ENCODE measurements around the gene PRR12. TPM values are rescaled to one million over a fixed set of nuclear protein-coding genes. Genes with fewer than 3 reads are reported as not detected.

PRR12 gene
- total and polyA plus RNA-seq, 11 donors: 8.0 to 20.0 (median 14.2) TPM

GRCh38 chr19:49635530-49636232 is 44.7 kb downstream of the PRR12 start:
- ATAC-seq: no peak
- Histone ChIP-seq H3K27me3 (no peaks in the 10 kb centered on the region), H3K4me3 (no peak overlapping the region), H3K36me3 (peaks cover 0 to 23% (median 12%) of the 10 kb centered on the region in 9 donors), H3K4me1 (peaks cover 0 to 60% (median 38%) of the 10 kb centered on the region in 12 donors), H3K9me3 (no peaks in the 10 kb centered on the region), H3K27ac (peak overlapping the region in 10 of 12 donors; percentile 26 to 61 (median 54))
- no peak for DNase-seq
- no peak for TF ChIP-seq POLR2A (IDR thresholded peaks at IDR 0.05)
- peak in 1 of 12 donors; percentile 5 for TF ChIP-seq CTCF (IDR thresholded peaks at IDR 0.05)
- intact Hi-C loops (cut with DNase I): loop anchor here in 5 of 10 donors (5.0 kb wide), 2 partner anchors 38 to 43 kb away; partner anchors contain the start of gene PRR12 (in 4 of the 5)
- 33 to 51% (median 41%) methylated on average over 24 of the region's 24 CpGs for WGBS, 4 donors

DNA sequence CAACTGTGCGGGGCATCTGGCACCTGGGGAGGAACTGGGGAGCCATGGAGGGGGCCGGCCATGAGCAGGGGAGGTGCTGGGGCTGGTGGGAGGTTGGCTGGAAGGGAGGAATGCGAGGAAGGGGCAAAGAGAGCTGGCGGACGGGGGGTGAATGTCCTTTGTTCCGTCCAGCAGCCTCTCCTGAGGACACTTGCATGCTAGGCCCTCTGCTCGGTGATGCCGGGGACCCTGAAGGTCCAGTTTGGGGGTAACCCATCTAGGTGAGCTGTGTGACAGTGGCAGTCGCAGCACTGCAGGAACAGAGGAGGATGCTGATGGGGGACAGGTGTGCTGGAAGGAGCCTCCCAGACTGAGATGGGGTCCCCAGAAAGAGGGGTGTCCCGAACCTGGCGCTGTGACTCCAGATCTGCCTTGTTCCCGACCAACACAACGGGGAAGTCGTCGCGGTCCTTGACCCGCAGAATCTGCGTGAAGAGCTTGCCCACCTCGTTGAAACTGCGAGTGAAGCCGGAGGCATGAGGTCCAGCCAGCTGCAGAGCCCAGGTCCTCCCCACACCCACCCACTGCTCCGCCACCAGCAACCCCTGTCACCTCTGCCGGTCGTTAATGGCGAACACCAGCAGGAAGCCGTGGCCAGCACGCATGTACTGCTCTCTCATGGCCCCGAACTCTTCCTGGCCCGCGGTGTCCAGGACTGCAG is 45.4 kb downstream of the PRR12 start:
- Histone ChIP-seq H3K4me3 (no peak overlapping the region), H3K27me3 (no peaks in the 10 kb centered on the region), H3K27ac (peak overlapping the region in 5 of 12 donors; percentile 11 to 61 (median 55)), H3K36me3 (peaks cover 0 to 23% (median 12%) of the 10 kb centered on the region in 9 donors), H3K9me3 (no peaks in the 10 kb centered on the region), H3K4me1 (peaks cover 0 to 56% (median 37%) of the 10 kb centered on the region in 12 donors)
- intact Hi-C loops (cut with DNase I): loop anchor here in 5 of 10 donors (5.0 kb wide), 2 partner anchors 39 to 44 kb away; partner anchors contain the start of gene PRR12 (in 4 of the 5)
- ATAC-seq: no peak
- WGBS, 4 donors: 79 to 85% (median 80%) methylated on average over 24 to 30 of the region's 30 CpGs
- no peak for DNase-seq
- TF ChIP-seq CTCF (IDR thresholded peaks at IDR 0.05) (no peak), POLR2A (IDR thresholded peaks at IDR 0.05) (no peak)

GRCh38 chr19:49637821-49638738 is 47.1 kb downstream of the PRR12 start:
- Histone ChIP-seq H3K9me3 (no peaks in the 10 kb centered on the region), H3K27ac (peak overlapping the region; percentile 96 to 100 (median 99)), H3K4me1 (peaks cover under 1 to 57% (median 41%) of the 10 kb centered on the region in 12 donors), H3K27me3 (no peaks in the 10 kb centered on the region), H3K4me3 (peak overlapping the region; percentile 18 to 100 (median 92)), H3K36me3 (peaks cover 0 to 23% (median 12%) of the 10 kb centered on the region in 9 donors)
- WGBS, 4 donors: 9 to 18% (median 12%) methylated on average over 18 to 19 of the region's 19 CpGs
- DNase-seq (peak; percentile 92 to 95 (median 94)), ATAC-seq (peak in 3 of 4 donors; percentile 7 to 17 (median 13))
- intact Hi-C loops (cut with DNase I): loop anchor here in 7 of 10 donors (2.0 to 5.0 kb wide), 4 partner anchors 41 to 47 kb away; partner anchors contain the start of gene PRR12 (in 5 of the 7)
- peak in 1 of 2 donors; percentile 60 for TF ChIP-seq POLR2A (IDR thresholded peaks at IDR 0.05)
- no peak for TF ChIP-seq CTCF (IDR thresholded peaks at IDR 0.05)
